ENCODE measurements around the gene GALNT6. TPM values are rescaled to one million over a fixed set of nuclear protein-coding genes. Genes with fewer than 3 reads are reported as not detected.

Gene GALNT6
- total and polyA plus RNA-seq, 2 donors: 3.7 to 12.3 TPM

DNA sequence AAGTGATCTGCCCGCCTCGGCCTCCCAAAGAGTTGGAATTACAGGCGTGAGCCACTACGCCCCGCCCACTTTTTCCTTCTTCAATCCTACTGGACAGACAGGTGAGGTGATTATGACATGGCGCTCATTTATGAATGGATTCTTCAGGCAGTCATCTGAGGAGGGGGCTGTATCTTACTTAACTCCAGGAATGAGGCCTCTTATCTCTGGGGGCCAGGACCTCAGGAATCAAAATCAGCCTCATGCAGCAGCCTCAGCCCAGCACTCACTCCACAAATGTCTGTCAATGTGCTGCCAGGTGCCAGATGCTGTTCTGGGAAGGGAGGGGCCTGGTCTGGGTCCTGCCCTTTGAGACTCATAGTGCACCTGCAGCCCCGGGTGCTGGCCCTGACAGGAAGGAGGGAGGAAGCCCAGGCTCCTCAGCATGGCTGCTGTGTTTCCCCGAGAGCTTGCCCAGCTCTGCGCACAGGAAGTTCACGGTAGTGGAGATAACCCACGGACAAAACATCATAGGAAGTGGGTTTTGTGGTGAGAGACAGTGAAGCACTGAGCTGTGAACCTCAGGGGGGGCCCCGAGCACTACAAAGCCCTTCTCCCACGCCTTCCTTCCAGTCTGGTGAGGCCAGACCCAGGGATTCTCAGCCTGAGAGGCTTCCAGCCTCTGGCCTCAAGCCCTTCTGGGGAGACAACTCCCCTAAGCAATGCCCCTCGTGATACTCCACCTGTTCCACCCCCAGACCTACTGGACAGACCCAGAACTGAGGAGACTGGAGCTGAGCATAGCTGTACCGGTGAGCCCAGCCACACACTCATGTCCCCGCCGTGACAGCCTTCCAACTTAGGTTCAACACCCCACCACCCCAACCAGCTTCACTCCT is 22.3 kb downstream of the GALNT6 start:
- Histone ChIP-seq H3K27me3 (ENCODE audit: control insufficient read depth in 2 of 2, insufficient read depth in 1 of 2, low read length in 1 of 2) (peaks cover 0 to 3% of the 10 kb centered on the region in 2 donors), H3K27ac (ENCODE audit: low read depth in 1 of 2, low read length in 1 of 2) (peak overlapping the region in 1 of 2 donors; percentile 67), H3K9me3 (ENCODE audit: control insufficient read depth in 2 of 2, insufficient read depth in 1 of 2, low read length in 1 of 2) (no peaks in the 10 kb centered on the region), H3K36me3 (ENCODE audit: control insufficient read depth in 2 of 2, insufficient read depth in 2 of 2, low read length in 1 of 2) (peaks cover 8 to 24% of the 10 kb centered on the region in 2 donors), H3K4me3 (ENCODE audit: low read length in 2 of 2) (no peak overlapping the region), H3K4me1 (ENCODE audit: control insufficient read depth in 2 of 2, insufficient read depth in 2 of 2, low read length in 2 of 2) (peaks cover 12 to 50% of the 10 kb centered on the region in 2 donors)
- 21% methylated on average over 17 of the region's 17 CpGs for WGBS
- DNase-seq (ENCODE audit: low read depth in 6 of 9, low spot score in 9 of 9): peak; percentile 78 to 98 (median 93)

GRCh38 chr12:51365276-51365675 is 25.9 kb downstream of the GALNT6 start:
- no peak overlapping the region for H3K27ac ChIP-seq (ENCODE audit: low read depth in 1 of 2, low read length in 1 of 2)
- over 99% methylated on average over 10 of the region's 10 CpGs for WGBS
- H3K9me3 ChIP-seq (ENCODE audit: control insufficient read depth in 2 of 2, insufficient read depth in 1 of 2, low read length in 1 of 2): no peaks in the 10 kb centered on the region
- no peak for DNase-seq (ENCODE audit: low read depth in 6 of 9, low spot score in 9 of 9)
- no peak overlapping the region for H3K4me3 ChIP-seq (ENCODE audit: low read length in 2 of 2)
- peaks cover 12 to 35% of the 10 kb centered on the region in 2 donors for H3K4me1 ChIP-seq (ENCODE audit: control insufficient read depth in 2 of 2, insufficient read depth in 2 of 2, low read length in 2 of 2)
- peaks cover 0 to 3% of the 10 kb centered on the region in 2 donors for H3K27me3 ChIP-seq (ENCODE audit: control insufficient read depth in 2 of 2, insufficient read depth in 1 of 2, low read length in 1 of 2)
- H3K36me3 ChIP-seq (ENCODE audit: control insufficient read depth in 2 of 2, insufficient read depth in 2 of 2, low read length in 1 of 2): peaks cover 5 to 19% of the 10 kb centered on the region in 2 donors

- H3K9me3 ChIP-seq (ENCODE audit: control insufficient read depth in 2 of 2, insufficient read depth in 1 of 2, low read length in 1 of 2): no peaks in the 10 kb centered on the region
- 98% methylated on average over 11 of the region's 11 CpGs for WGBS
- H3K36me3 ChIP-seq (ENCODE audit: control insufficient read depth in 2 of 2, insufficient read depth in 2 of 2, low read length in 1 of 2): peaks cover 7 to 30% of the 10 kb centered on the region in 2 donors
- H3K4me1 ChIP-seq (ENCODE audit: control insufficient read depth in 2 of 2, insufficient read depth in 2 of 2, low read length in 2 of 2): peaks cover 12 to 22% of the 10 kb centered on the region in 2 donors
- H3K4me3 ChIP-seq (ENCODE audit: low read length in 2 of 2): no peak overlapping the region
- H3K27ac ChIP-seq (ENCODE audit: low read depth in 1 of 2, low read length in 1 of 2): no peak overlapping the region
- no peak for DNase-seq (ENCODE audit: low read depth in 6 of 9, low spot score in 9 of 9)
- peaks cover 0 to 3% of the 10 kb centered on the region in 2 donors for H3K27me3 ChIP-seq (ENCODE audit: control insufficient read depth in 2 of 2, insufficient read depth in 1 of 2, low read length in 1 of 2)
Observed at GRCh38 chr12:51364001-51364400, 27.2 kb downstream of the GALNT6 start.

GRCh38 chr12:51362747-51363342 is 28.4 kb downstream of the GALNT6 start:
- WGBS: 93% methylated on average over 2 of the region's 2 CpGs
- Histone ChIP-seq H3K9me3 (ENCODE audit: control insufficient read depth in 2 of 2, insufficient read depth in 1 of 2, low read length in 1 of 2) (no peaks in the 10 kb centered on the region), H3K36me3 (ENCODE audit: control insufficient read depth in 2 of 2, insufficient read depth in 2 of 2, low read length in 1 of 2) (peaks cover 14 to 39% of the 10 kb centered on the region in 2 donors), H3K4me1 (ENCODE audit: control insufficient read depth in 2 of 2, insufficient read depth in 2 of 2, low read length in 2 of 2) (peaks cover 2 to 10% of the 10 kb centered on the region in 2 donors), H3K27me3 (ENCODE audit: control insufficient read depth in 2 of 2, insufficient read depth in 1 of 2, low read length in 1 of 2) (peaks cover 0 to 3% of the 10 kb centered on the region in 2 donors), H3K27ac (ENCODE audit: low read depth in 1 of 2, low read length in 1 of 2) (no peak overlapping the region), H3K4me3 (ENCODE audit: low read length in 2 of 2) (no peak overlapping the region)
- no peak for DNase-seq (ENCODE audit: low read depth in 6 of 9, low spot score in 9 of 9)

DNA sequence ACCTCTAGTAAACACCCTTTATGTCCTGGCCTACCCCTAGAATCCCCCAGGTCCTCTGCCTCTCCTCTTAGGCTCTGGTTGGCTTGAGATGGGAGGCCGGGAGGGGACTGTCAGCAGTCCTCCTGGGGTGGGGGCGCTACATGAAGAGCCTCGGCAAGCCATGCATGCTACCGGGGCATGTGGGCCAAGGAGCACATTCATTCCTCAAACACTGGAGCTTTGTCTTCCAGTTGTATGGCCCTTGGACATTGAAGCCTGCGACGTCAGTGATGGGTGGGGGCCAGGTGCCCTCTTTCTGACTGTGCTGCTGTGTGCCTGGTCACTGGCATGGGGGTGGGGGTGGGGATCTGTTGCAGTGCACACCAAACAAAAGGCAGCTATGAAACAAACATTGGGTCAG is 28.9 kb downstream of the GALNT6 start:
- H3K36me3 ChIP-seq (ENCODE audit: control insufficient read depth in 2 of 2, insufficient read depth in 2 of 2, low read length in 1 of 2): peaks cover 19 to 42% of the 10 kb centered on the region in 2 donors
- no peaks in the 10 kb centered on the region for H3K9me3 ChIP-seq (ENCODE audit: control insufficient read depth in 2 of 2, insufficient read depth in 1 of 2, low read length in 1 of 2)
- H3K27me3 ChIP-seq (ENCODE audit: control insufficient read depth in 2 of 2, insufficient read depth in 1 of 2, low read length in 1 of 2): peaks cover 0 to 3% of the 10 kb centered on the region in 2 donors
- H3K4me3 ChIP-seq (ENCODE audit: low read length in 2 of 2): no peak overlapping the region
- 99% methylated on average over 6 of the region's 6 CpGs for WGBS
- H3K4me1 ChIP-seq (ENCODE audit: control insufficient read depth in 2 of 2, insufficient read depth in 2 of 2, low read length in 2 of 2): peaks cover 0 to 5% of the 10 kb centered on the region in 2 donors
- H3K27ac ChIP-seq (ENCODE audit: low read depth in 1 of 2, low read length in 1 of 2): no peak overlapping the region
- no peak for DNase-seq (ENCODE audit: low read depth in 6 of 9, low spot score in 9 of 9)

- Histone ChIP-seq H3K27me3 (ENCODE audit: control insufficient read depth in 2 of 2, insufficient read depth in 1 of 2, low read length in 1 of 2) (peaks cover 0 to 3% of the 10 kb centered on the region in 2 donors), H3K4me3 (ENCODE audit: low read length in 2 of 2) (no peak overlapping the region), H3K36me3 (ENCODE audit: control insufficient read depth in 2 of 2, insufficient read depth in 2 of 2, low read length in 1 of 2) (peaks cover 26 to 49% of the 10 kb centered on the region in 2 donors), H3K27ac (ENCODE audit: low read depth in 1 of 2, low read length in 1 of 2) (no peak overlapping the region), H3K4me1 (ENCODE audit: control insufficient read depth in 2 of 2, insufficient read depth in 2 of 2, low read length in 2 of 2) (peaks cover 0 to 4% of the 10 kb centered on the region in 2 donors), H3K9me3 (ENCODE audit: control insufficient read depth in 2 of 2, insufficient read depth in 1 of 2, low read length in 1 of 2) (no peaks in the 10 kb centered on the region)
- no peak for DNase-seq (ENCODE audit: low read depth in 6 of 9, low spot score in 9 of 9)
- 93% methylated on average over 8 of the region's 8 CpGs for WGBS
Observed at GRCh38 chr12:51361161-51362016, 29.8 kb downstream of the GALNT6 start.

- H3K36me3 ChIP-seq (ENCODE audit: control insufficient read depth in 2 of 2, insufficient read depth in 2 of 2, low read length in 1 of 2): peaks cover 26 to 50% of the 10 kb centered on the region in 2 donors
- WGBS: 99% methylated on average over 2 of the region's 2 CpGs
- H3K27ac ChIP-seq (ENCODE audit: low read depth in 1 of 2, low read length in 1 of 2): no peak overlapping the region
- no peak overlapping the region for H3K4me3 ChIP-seq (ENCODE audit: low read length in 2 of 2)
- H3K27me3 ChIP-seq (ENCODE audit: control insufficient read depth in 2 of 2, insufficient read depth in 1 of 2, low read length in 1 of 2): peaks cover 0 to 3% of the 10 kb centered on the region in 2 donors
- H3K9me3 ChIP-seq (ENCODE audit: control insufficient read depth in 2 of 2, insufficient read depth in 1 of 2, low read length in 1 of 2): no peaks in the 10 kb centered on the region
- H3K4me1 ChIP-seq (ENCODE audit: control insufficient read depth in 2 of 2, insufficient read depth in 2 of 2, low read length in 2 of 2): no peaks in the 10 kb centered on the region
- no peak for DNase-seq (ENCODE audit: low read depth in 6 of 9, low spot score in 9 of 9)
Observed at GRCh38 chr12:51360315-51360714, 30.9 kb downstream of the GALNT6 start.

- H3K4me1 ChIP-seq (ENCODE audit: control insufficient read depth in 2 of 2, insufficient read depth in 2 of 2, low read length in 2 of 2): no peaks in the 10 kb centered on the region
- DNase-seq (ENCODE audit: low read depth in 6 of 9, low spot score in 9 of 9): no peak
- H3K4me3 ChIP-seq (ENCODE audit: low read length in 2 of 2): no peak overlapping the region
- peaks cover 0 to 3% of the 10 kb centered on the region in 2 donors for H3K27me3 ChIP-seq (ENCODE audit: control insufficient read depth in 2 of 2, insufficient read depth in 1 of 2, low read length in 1 of 2)
- WGBS: 97% methylated on average over 4 of the region's 4 CpGs
- H3K27ac ChIP-seq (ENCODE audit: low read depth in 1 of 2, low read length in 1 of 2): no peak overlapping the region
- peaks cover 26 to 51% of the 10 kb centered on the region in 2 donors for H3K36me3 ChIP-seq (ENCODE audit: control insufficient read depth in 2 of 2, insufficient read depth in 2 of 2, low read length in 1 of 2)
- no peaks in the 10 kb centered on the region for H3K9me3 ChIP-seq (ENCODE audit: control insufficient read depth in 2 of 2, insufficient read depth in 1 of 2, low read length in 1 of 2)
Observed at GRCh38 chr12:51359851-51360250, 31.4 kb downstream of the GALNT6 start.
